Peyer's patch (tissue), 4 donors: Measurements from ENCODE around the gene BDKRB2. TPM values are rescaled to one million over a fixed set of nuclear protein-coding genes. Genes with fewer than 3 reads are reported as not detected.
A peak's percentile ranks its signal among the peaks of the same experiment; 100 is the strongest.

ENCODE experiments used
- DNase-seq, 3 donors: peaks; one replicate each; pipeline ENCODE4 v3.0.0-alpha.2; 2017 to 2019
- H3K27ac ChIP-seq, 4 donors: fragments of 200-600 bp; sonication (generic); one replicate each; pipeline ENCODE4 v1.5.1; 2016 to 2019
- H3K27me3 ChIP-seq, 2 donors: fragments of 200-600 bp; sonication (generic); one replicate each; pipeline ENCODE4 v1.5.1; 2019
- H3K36me3 ChIP-seq, 3 donors: fragments of 200-600 bp; sonication (generic); one replicate each; pipeline ENCODE4 v1.5.1; 2016 to 2019
- H3K4me1 ChIP-seq, 4 donors: fragments of 200-600 bp; sonication (generic); one replicate each; pipeline ENCODE4 v1.5.1; 2016 to 2019
- H3K4me3 ChIP-seq, 4 donors: fragments of 200-600 bp; sonication (generic); 1 replicate in 3 of 4; 2 replicates in 1 of 4; pipeline ENCODE4 v1.5.1; 2016 to 2019; ENCODE audit warnings: mild to moderate bottlenecking in 1 of 4
- H3K9me3 ChIP-seq, 4 donors: fragments of 200-600 bp; sonication (generic); one replicate each; pipeline ENCODE4 v1.5.1; 2016 to 2019; ENCODE audit warnings: mild to moderate bottlenecking in 1 of 4
- CTCF ChIP-seq, 6 experiments: fragments of 450-650 bp in 4 of 6; fragments of 200-600 bp in 2 of 6; sonication (generic) in 1 of 6; IDR thresholded peaks; one replicate each; pipeline ENCODE4 v1.5.1; 2017 to 2019; ENCODE audit warnings: antibody characterized with exemption in 6 of 6, mild to moderate bottlenecking in 3 of 6, moderate library complexity in 1 of 6
- POLR2A ChIP-seq, 2 donors: fragments of 450-650 bp; IDR thresholded peaks; one replicate each; pipeline ENCODE4 v1.5.1; 2017; ENCODE audit warnings: antibody characterized with exemption in 2 of 2, mild to moderate bottlenecking in 2 of 2, moderate library complexity in 2 of 2
- total RNA-seq, 4 donors: library from RNA; depleted of rRNA; stranded (reverse); fragments of >200 nt; gene quantifications; one replicate each; pipeline ENCODE4 v1.1.0, GENCODE V29; 2016

The BDKRB2 gene
- total RNA-seq, 4 donors from 2014 or later = 12.4 to 18.9 (median 16.9) TPM

- H3K9me3 ChIP-seq = no peaks in the 10 kb centered on the region
- no peaks in the 10 kb centered on the region for H3K36me3 ChIP-seq
- TF ChIP-seq POLR2A (IDR thresholded peaks at IDR 0.05) (no peak), CTCF (IDR thresholded peaks at IDR 0.05) (no peak)
- no peaks in the 10 kb centered on the region for H3K27me3 ChIP-seq
- DNase-seq = peak in 1 of 3 donors; percentile 10
- H3K27ac ChIP-seq = no peak overlapping the region
- peaks cover 0 to 45% (median 5%) of the 10 kb centered on the region in 4 donors for H3K4me1 ChIP-seq
- no peak overlapping the region for H3K4me3 ChIP-seq
Observed at GRCh38 chr14:96168581-96168980, 36.1 kb upstream of the BDKRB2 start.

GRCh38 chr14:96170961-96171592 lies 33.6 kb upstream of the BDKRB2 start:
- no peak for TF ChIP-seq POLR2A (IDR thresholded peaks at IDR 0.05)
- no peak for TF ChIP-seq CTCF (IDR thresholded peaks at IDR 0.05)
- no peak overlapping the region for H3K4me3 ChIP-seq
- no peaks in the 10 kb centered on the region for H3K9me3 ChIP-seq
- peak in 1 of 3 donors; percentile 19 for DNase-seq
- H3K36me3 ChIP-seq = no peaks in the 10 kb centered on the region
- no peaks in the 10 kb centered on the region for H3K27me3 ChIP-seq
- no peak overlapping the region for H3K27ac ChIP-seq
- H3K4me1 ChIP-seq = peaks cover 0 to 37% (median 5%) of the 10 kb centered on the region in 4 donors

- peak in 1 of 3 donors; percentile 25 for DNase-seq
- Histone ChIP-seq H3K9me3 (no peaks in the 10 kb centered on the region), H3K27ac (no peak overlapping the region), H3K36me3 (no peaks in the 10 kb centered on the region), H3K4me3 (no peak overlapping the region), H3K27me3 (no peaks in the 10 kb centered on the region), H3K4me1 (peaks cover 0 to 35% (median 0%) of the 10 kb centered on the region in 4 donors)
- TF ChIP-seq POLR2A (IDR thresholded peaks at IDR 0.05) (no peak), CTCF (IDR thresholded peaks at IDR 0.05) (no peak)
Observed at GRCh38 chr14:96173636-96174475, 30.8 kb upstream of the BDKRB2 start.

GRCh38 chr14:96176275-96176674 lies 28.4 kb upstream of the BDKRB2 start:
- H3K27ac ChIP-seq = peak overlapping the region in 3 of 4 donors; percentile 13 to 59 (median 55)

GRCh38 chr14:96176811-96177211 lies 27.8 kb upstream of the BDKRB2 start:
- no peak for DNase-seq
- no peaks in the 10 kb centered on the region for H3K9me3 ChIP-seq
- no peaks in the 10 kb centered on the region for H3K36me3 ChIP-seq
- H3K4me3 ChIP-seq = no peak overlapping the region
- H3K27me3 ChIP-seq = no peaks in the 10 kb centered on the region
- H3K27ac ChIP-seq = peak overlapping the region in 3 of 4 donors; percentile 13 to 59 (median 55)
- peaks cover 0 to 16% (median 0%) of the 10 kb centered on the region in 4 donors for H3K4me1 ChIP-seq
- TF ChIP-seq CTCF (IDR thresholded peaks at IDR 0.05) (no peak), POLR2A (IDR thresholded peaks at IDR 0.05) (no peak)

More at GRCh38 chr14:96176275-96176674, 28.4 kb upstream of the BDKRB2 start:
- no peaks in the 10 kb centered on the region for H3K9me3 ChIP-seq
- H3K36me3 ChIP-seq = no peaks in the 10 kb centered on the region
- no peak overlapping the region for H3K4me3 ChIP-seq
- no peak for DNase-seq
- peaks cover 0 to 16% (median 0%) of the 10 kb centered on the region in 4 donors for H3K4me1 ChIP-seq
- H3K27me3 ChIP-seq = no peaks in the 10 kb centered on the region
- TF ChIP-seq POLR2A (IDR thresholded peaks at IDR 0.05) = no peak
- no peak for TF ChIP-seq CTCF (IDR thresholded peaks at IDR 0.05)
